ENCODE results near the gene PPP2R5E.

DNA sequence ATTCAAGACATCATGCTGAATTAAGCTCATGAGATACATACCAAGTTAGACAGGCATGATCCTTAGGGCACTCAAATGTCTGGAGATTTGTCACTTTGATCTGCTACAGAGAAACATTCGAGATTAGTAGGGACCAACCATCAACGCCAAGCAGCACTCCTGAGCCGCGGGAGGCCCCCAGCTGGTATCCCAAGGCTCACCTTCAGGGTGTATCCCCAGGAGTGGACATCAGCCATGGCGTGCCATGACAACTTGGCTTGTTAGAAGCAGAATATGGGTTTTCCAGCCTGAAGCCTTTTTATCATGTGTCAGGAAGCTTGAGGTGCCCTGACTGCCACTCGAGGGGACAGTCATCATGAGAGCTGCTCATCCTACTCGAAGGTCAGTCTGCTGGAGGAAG, 185.3 kb downstream of the PPP2R5E start:
- TF ChIP-seq POLR2A (IDR thresholded peaks at IDR 0.05), result no peak
- TF ChIP-seq, protein P1, sequence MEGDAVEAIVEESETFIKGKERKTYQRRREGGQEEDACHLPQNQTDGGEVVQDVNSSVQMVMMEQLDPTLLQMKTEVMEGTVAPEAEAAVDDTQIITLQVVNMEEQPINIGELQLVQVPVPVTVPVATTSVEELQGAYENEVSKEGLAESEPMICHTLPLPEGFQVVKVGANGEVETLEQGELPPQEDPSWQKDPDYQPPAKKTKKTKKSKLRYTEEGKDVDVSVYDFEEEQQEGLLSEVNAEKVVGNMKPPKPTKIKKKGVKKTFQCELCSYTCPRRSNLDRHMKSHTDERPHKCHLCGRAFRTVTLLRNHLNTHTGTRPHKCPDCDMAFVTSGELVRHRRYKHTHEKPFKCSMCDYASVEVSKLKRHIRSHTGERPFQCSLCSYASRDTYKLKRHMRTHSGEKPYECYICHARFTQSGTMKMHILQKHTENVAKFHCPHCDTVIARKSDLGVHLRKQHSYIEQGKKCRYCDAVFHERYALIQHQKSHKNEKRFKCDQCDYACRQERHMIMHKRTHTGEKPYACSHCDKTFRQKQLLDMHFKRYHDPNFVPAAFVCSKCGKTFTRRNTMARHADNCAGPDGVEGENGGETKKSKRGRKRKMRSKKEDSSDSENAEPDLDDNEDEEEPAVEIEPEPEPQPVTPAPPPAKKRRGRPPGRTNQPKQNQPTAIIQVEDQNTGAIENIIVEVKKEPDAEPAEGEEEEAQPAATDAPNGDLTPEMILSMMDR (IDR thresholded peaks at IDR 0.05), result no peak
